Measurements from ENCODE around the gene FETUB. TPM values are rescaled to one million over a fixed set of nuclear protein-coding genes. Genes with fewer than 3 reads are reported as not detected.

FETUB gene
- total RNA-seq, 1 donor from 2014 or later, result not detected

DNA sequence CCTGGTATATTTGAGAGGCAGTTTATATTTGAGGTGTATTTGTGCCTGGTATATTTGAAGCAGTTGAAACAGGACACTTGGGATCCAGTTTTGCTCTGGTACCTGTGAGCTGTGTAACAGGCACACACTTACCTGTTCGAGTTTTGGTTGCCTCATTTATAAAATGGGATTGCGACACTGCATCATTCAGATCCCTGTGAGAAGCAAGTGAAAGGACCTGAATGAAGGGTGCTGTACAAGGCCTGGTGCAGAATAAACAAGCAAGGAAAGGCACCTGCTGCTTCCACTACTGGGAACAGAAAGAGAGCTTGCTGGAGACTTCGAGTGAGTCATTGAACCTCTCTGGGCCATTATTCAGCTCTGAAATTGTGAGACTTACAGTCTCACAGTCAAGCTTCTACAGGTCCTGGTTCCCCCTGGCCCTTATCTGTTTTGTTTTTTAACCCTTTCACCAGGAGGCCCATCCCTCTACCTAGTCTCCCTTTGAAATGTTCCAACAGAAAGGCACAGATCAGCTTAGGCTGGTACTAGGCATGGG, 11.5 kb downstream of the FETUB start:
- no peaks in the 10 kb centered on the region for H3K9me3 Mint-ChIP-seq

DNA sequence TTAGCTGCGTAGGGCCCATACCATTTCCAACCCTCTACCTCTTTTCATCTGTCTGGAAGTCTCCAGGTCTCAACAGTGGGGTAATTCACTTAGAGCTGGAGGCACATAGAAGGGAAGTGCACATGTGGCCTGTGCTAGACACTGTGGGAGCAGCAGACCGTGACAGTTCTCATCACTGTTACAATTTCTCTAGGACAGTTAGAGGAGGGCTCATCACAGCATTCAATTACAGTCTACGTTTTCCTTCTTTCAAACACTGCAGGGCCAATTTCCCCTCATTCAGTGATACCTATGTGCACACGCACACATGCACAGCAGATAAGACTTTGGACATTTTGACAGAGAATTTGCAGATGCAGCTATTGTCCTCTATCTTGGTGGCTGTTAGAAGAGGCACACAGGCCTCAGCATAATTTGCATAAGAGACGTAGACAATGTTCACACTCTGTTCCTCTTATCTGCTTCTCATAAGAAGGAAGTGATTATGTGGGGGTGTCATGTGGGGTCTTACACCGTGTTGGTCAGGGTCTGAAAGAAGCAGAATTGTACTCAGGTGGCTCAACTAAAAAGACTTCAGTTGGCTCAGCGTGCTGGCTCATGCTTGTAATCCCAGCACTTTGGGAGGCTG, 13.0 kb downstream of the FETUB start:
- TF ChIP-seq, protein P1, sequence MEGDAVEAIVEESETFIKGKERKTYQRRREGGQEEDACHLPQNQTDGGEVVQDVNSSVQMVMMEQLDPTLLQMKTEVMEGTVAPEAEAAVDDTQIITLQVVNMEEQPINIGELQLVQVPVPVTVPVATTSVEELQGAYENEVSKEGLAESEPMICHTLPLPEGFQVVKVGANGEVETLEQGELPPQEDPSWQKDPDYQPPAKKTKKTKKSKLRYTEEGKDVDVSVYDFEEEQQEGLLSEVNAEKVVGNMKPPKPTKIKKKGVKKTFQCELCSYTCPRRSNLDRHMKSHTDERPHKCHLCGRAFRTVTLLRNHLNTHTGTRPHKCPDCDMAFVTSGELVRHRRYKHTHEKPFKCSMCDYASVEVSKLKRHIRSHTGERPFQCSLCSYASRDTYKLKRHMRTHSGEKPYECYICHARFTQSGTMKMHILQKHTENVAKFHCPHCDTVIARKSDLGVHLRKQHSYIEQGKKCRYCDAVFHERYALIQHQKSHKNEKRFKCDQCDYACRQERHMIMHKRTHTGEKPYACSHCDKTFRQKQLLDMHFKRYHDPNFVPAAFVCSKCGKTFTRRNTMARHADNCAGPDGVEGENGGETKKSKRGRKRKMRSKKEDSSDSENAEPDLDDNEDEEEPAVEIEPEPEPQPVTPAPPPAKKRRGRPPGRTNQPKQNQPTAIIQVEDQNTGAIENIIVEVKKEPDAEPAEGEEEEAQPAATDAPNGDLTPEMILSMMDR (conservative IDR thresholded peaks at IDR 0.05), result no peak
- Mint-ChIP-seq H3K9me3 (no peaks in the 10 kb centered on the region), H3K4me1 (ENCODE audit: unreplicated experiment) (no peaks in the 10 kb centered on the region), H3K27ac (no peak overlapping the region), H3K36me3 (no peaks in the 10 kb centered on the region), H3K4me3 (no peak overlapping the region), H3K27me3 (peaks cover 11% of the 10 kb centered on the region)
- DNase-seq (ENCODE audit: extremely low spot score, unreplicated experiment), result no peak

More for the DNA sequence above, 11.5 kb downstream of the FETUB start:
- peaks cover 10% of the 10 kb centered on the region for H3K27me3 Mint-ChIP-seq
- H3K4me3 Mint-ChIP-seq, result no peak overlapping the region
- DNase-seq (ENCODE audit: extremely low spot score, unreplicated experiment), result no peak
- TF ChIP-seq, protein P1 (conservative IDR thresholded peaks at IDR 0.05), result no peak
- no peaks in the 10 kb centered on the region for H3K4me1 Mint-ChIP-seq (ENCODE audit: unreplicated experiment)
- H3K36me3 Mint-ChIP-seq, result no peaks in the 10 kb centered on the region
- H3K27ac Mint-ChIP-seq, result no peak overlapping the region

DNA sequence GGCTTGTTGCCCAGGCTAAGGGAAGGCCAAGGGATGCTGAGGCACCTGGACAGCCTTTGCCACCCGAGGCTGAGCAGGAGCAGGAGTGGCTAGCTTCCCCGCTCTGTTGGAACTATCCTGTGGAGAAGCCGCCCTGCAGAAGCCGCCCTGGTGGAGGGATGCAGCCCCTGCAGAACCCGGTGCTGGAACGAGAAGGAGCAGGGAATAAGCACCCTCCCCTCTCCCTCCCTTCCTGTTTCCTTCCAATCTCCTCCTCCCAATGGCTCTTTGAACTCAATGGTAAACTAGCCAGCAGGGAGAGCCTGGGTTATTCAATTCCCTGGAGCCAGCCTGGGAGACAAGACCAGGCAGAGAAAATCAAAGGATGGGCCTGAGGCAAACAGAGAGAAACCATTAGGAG, 13.8 kb downstream of the FETUB start:
- no peak for DNase-seq (ENCODE audit: extremely low spot score, unreplicated experiment)
- Mint-ChIP-seq H3K27ac (no peak overlapping the region), H3K27me3 (peaks cover 12% of the 10 kb centered on the region)

DNA sequence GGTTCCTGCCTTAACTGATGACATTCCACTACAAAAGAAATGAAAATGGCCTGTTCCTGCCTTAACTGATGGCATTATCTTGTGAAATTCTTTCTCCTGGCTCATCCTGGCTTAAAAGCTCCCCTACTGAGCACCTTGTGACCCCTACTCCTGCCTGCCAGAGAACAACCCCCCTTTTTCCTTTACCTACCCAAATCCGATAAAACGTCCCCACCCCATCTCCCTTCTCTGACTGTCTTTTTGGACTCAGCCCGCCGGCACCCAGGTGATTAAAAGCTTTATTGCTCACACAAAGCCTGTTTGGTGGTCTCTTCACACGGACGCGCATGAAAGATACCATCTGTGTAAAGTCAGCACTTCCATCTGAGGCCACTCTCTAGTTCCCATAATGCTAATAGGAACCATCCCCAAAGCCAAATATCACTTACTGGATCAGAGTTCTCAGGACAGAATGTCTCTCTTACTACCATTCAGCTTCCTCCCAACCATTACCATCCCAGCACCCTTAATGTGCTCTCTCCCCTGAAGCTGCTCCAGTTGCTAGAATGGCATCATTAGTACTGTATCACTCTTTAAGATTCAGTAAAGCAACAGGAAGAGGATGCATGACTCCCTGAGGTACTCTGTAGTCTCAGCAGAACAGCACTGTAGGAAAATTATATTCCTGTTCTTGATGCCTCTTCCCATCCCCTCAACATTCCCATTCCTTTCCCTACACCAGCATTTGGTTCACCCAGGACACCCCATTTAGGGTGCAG, 23.3 kb downstream of the FETUB start:
- Mint-ChIP-seq H3K4me1 (ENCODE audit: unreplicated experiment) (peaks cover 11% of the 10 kb centered on the region), H3K4me3 (no peak overlapping the region), H3K27ac (no peak overlapping the region), H3K9me3 (no peaks in the 10 kb centered on the region), H3K36me3 (no peaks in the 10 kb centered on the region), H3K27me3 (peaks cover 22% of the 10 kb centered on the region)
- TF ChIP-seq, protein P1 (conservative IDR thresholded peaks at IDR 0.05), result no peak
- DNase-seq (ENCODE audit: extremely low spot score, unreplicated experiment), result no peak

More for the DNA sequence above, 13.8 kb downstream of the FETUB start:
- H3K4me1 Mint-ChIP-seq (ENCODE audit: unreplicated experiment), result no peaks in the 10 kb centered on the region
- H3K9me3 Mint-ChIP-seq, result no peaks in the 10 kb centered on the region
- no peak overlapping the region for H3K4me3 Mint-ChIP-seq
- TF ChIP-seq, protein P1 (conservative IDR thresholded peaks at IDR 0.05), result peak; percentile 54
- no peaks in the 10 kb centered on the region for H3K36me3 Mint-ChIP-seq

DNA sequence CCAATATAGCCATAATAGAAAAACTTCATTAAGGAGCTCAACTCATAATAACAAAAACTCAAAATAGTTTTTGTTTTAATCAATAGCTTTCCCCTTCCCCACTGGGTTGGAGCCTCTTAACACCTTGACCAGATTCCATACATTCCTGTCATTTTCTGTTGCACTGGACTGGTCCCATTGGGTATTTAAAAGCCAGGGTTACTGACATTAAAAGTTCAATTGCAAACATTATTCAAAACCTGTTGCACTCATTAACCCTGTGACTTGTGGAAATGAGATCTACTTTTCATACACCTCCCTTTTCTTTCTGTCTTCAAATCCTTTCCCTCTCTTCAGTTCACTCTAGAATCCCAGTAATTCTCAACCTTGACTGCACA, 23.9 kb downstream of the FETUB start:
- Mint-ChIP-seq H3K36me3 (no peaks in the 10 kb centered on the region), H3K27ac (no peak overlapping the region), H3K4me1 (ENCODE audit: unreplicated experiment) (peaks cover 11% of the 10 kb centered on the region), H3K4me3 (no peak overlapping the region), H3K27me3 (peaks cover 22% of the 10 kb centered on the region), H3K9me3 (no peaks in the 10 kb centered on the region)
- TF ChIP-seq, protein P1 (conservative IDR thresholded peaks at IDR 0.05), result no peak
- no peak for DNase-seq (ENCODE audit: extremely low spot score, unreplicated experiment)
